ENCODE data around the gene CACYBP. TPM values are rescaled to one million over a fixed set of nuclear protein-coding genes. Genes with fewer than 3 reads are reported as not detected.
A peak's percentile ranks its signal among the peaks of the same experiment; 100 is the strongest.

Gene CACYBP
- total RNA-seq (2014; rRNA removed; shearing (Covaris generic)): 282 and 610 TPM in 2 replicates

GRCh38 chr1:174999936-175000696 is at the start of gene CACYBP:
Gene CACYBP, plus strand, starts transcription at chr1:174999947. Its CDS starts 234 bp downstream, at chr1:175000181.
- no peak for DNase-seq (ENCODE audit: low read depth)

DNA sequence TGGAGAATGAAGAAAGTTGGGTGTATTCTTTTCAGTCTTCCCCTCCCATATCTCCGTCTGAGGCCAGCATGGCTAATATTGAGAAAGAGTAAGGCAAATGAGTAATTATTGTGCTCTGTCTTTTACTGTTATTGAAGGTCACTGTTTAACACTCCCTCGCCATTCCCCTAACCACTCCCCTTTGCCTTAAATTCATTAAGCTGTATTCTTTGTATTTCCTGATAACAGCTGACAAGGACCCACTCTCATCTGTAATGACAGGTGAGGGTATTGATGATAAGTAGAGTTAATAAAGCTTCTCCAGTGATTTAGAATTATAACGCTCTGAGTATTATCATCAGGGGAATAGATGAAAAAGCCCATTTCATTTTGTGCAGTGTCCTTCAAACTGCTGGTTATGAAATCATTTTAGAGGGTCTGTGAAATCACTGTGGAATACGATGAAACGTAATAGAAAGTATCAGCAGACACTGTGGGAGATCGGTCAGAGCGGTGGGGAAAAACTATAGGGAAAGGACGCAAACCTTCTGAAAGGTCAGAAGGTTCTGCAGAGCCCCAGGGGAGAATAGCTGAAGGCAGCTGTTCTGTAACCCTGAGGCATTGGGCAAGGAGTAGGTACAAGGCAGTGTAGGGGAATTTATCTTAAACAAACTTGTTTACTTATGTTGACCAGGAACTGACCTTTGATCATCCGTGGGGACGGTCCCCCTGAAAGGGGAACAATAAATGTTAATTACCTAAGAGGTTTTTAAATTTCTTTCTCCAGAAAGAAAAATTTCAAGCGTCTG is 46.3 kb upstream of the CACYBP start:
- no peak for DNase-seq (ENCODE audit: low read depth)

DNA sequence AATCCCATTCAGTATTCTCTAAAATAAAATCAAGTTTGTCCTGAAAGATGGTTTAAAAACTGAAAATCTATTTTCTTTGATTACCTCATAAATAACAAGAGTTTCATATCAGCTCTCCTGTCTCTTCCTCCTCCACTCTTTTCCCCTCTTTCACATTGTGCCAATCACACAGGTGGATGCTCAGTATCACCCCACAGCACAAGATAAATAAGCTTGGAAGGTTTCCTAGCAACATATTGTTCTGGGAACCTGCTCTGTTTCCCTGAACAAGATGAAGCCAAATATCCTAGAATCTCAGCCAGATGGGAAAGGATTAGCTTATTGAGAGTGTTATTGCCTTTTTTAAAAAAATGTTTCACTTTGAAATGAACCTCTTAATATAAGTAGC is 45.7 kb upstream of the CACYBP start:
- no peak for DNase-seq (ENCODE audit: low read depth)

DNA sequence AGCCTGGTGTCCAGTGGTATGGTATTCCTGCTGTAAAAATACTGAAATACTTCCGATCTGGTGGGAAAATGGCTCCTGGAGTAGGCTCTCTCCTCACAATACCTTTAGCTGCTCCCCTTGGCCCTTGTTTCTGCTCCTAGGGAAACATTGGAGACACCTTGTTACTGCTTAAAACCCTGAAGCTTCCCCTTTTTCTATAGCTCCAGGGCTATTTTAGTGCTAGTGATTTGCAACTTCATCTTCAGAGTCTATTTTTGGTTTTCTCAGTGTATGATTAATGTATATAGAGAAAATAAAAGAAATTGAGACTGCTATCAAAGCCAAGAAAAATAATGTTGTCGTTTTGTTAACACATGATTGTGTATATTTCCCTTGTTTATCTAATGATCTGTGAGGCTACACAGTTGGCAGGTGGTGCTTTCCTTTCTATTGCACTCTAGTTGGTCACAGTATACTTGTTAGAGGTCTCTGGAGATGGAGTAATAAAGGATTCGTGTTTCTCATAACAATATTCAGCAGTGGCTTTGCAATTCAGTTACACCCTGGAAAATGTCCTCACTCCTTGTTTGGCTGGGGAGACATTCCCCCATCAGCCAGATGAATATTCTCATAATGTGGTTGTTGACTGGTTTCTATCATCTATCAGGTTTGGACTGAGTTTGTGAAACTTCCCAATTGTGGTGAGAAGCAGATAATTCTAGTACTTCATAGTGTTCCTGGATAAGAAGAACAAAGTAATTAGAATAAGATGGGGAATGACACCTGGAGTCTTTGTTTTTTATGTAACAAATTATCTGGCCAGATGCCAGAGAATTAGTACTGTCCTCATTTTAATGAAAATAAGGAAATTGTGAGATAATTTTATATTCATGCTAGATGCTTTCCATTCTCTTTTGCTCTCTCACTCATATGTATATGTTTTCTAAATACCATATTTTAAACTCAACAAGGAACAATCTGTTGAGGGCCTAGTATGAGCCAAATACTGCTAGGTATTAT is 44.8 kb upstream of the CACYBP start:
- DNase-seq (ENCODE audit: low read depth): no peak

GRCh38 chr1:174956086-174956485 is 43.7 kb upstream of the CACYBP start:
- DNase-seq (ENCODE audit: low read depth): no peak

DNA sequence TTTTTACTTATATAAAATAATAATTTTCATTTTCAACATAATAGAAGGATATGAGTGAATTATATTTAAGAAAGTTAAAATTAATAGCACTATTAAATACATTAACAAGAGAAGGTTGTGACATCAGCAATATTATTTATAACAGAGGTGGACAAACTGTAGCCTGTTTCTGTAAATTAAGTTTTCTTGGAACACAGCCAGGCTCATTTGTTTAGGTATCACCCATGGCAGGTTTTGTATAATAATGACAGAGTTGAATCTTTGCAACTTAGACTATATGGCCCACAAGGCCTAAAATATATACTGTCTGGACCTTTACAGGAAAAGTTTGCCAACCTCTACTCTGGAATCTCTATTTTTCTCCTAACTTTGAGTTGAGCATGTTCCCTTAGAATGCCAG is 42.8 kb upstream of the CACYBP start:
- DNase-seq (ENCODE audit: low read depth): no peak

GRCh38 chr1:174957829-174958228 is 41.9 kb upstream of the CACYBP start:
- DNase-seq (ENCODE audit: low read depth): no peak

DNA sequence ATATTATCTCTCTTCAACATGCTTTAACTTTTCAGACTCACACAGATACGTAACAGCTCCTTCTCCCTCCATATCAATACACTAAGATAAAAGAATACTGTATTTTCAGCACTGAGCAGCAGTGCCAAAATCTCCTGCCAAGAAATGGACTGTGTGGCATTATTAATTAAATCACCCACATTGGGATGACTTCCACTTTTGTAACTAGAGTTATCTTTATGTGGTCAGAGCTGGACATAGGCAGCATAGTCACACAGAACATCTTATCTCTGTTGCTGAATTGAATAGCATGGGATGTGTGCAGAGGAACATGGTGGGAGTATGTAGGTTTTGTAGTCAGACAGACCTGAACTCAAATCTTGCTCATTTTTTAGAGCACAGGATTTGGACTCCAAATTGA is 41.4 kb upstream of the CACYBP start:
- no peak for DNase-seq (ENCODE audit: low read depth)

DNA sequence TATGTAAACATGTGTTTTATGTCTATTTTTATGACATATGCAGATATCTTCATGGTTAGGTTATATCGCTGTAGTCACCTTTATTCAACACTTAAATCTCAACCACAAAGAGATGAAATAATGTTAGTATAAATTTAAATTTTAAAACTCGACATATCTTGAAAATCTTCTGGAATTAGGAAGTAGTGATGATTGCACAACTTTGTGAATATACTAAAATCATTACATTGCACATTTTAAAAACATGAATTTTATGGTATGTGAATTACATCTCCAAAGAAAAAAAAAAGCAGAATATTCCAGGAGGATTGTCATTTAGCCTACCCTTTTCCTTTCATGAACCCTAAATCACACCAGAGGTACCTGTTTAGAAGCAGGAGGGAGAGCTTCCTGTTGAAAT is 39.4 kb upstream of the CACYBP start:
- DNase-seq (ENCODE audit: low read depth): no peak

DNA sequence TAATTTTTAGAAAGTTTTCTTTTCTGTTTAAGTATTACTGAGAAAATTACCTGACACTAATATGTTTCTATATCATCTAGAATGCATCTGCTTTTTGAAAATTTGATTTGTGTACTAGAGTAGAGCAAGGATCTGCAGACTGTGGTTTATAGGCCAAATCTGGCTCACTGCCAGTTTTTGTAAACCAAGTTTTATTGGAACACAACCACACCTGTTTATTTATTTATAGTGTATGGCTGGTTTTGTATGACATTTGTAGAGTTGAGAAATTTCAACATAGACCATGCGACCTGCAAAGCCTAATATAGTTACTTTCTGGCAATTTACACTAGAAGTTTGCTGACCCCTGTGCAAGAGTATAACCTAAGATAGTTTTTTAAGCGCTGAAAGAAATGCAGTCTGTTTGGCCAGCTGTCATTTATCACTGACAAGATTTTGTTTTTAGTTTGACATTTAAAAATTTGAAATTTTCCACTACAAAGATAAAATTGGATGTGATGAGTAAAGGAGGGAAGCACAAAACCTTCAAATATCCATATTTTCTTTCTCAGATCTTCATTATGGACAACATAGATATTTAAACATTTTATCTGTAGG is 36.1 kb upstream of the CACYBP start:
- no peak for DNase-seq (ENCODE audit: low read depth)

DNA sequence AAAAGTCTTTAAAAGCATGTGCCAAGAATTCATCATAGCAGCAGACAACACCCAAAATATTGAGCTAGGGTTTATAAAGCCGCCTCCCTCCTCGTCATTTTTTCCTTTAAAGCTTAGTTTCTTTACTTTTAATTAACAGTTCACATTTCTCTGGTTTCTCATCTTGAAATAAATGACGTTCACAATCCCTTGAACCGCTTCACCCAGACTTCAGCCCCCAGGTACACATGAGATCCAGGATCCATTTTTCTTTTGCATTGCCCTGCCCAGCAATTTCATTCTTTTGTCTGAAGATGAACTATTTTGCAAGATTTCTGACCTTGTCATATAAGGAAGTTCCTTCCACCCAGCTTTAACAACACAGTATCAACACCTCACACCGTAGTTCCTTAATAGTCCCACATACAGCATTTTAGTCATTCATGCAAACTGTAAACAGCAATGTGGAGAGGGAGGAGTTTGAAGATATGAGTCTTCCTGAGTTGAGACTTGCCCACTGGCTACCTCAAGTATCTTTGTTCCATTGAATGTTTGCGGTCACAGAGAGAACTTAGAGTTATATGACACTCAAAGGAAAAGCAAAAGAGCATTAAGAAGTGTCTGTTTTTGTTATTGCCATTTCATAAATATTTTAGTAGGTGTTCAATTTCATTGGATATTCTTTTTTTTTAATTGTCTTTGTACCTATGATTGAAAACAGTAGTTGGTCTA is 35.3 kb upstream of the CACYBP start:
- DNase-seq (ENCODE audit: low read depth): no peak

DNA sequence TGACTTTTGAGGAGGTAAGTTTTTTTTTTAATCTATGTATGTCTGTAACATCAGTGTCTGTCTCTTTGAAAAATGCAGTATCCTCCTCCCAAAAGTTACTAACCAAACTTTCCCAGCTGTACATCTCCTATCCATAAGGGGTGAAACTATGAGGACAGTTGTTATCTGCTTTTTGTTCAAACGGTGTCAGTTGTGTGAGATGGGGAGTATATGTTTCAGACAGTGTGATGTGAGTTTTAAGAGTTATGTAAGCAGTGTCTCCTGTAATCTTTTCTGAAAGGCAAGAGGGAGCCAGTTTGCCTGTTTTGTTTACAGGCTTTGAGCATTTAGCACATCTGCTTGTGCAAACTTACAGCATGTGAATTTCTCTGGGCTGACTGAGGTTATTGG is 34.8 kb upstream of the CACYBP start:
- no peak for DNase-seq (ENCODE audit: low read depth)

DNA sequence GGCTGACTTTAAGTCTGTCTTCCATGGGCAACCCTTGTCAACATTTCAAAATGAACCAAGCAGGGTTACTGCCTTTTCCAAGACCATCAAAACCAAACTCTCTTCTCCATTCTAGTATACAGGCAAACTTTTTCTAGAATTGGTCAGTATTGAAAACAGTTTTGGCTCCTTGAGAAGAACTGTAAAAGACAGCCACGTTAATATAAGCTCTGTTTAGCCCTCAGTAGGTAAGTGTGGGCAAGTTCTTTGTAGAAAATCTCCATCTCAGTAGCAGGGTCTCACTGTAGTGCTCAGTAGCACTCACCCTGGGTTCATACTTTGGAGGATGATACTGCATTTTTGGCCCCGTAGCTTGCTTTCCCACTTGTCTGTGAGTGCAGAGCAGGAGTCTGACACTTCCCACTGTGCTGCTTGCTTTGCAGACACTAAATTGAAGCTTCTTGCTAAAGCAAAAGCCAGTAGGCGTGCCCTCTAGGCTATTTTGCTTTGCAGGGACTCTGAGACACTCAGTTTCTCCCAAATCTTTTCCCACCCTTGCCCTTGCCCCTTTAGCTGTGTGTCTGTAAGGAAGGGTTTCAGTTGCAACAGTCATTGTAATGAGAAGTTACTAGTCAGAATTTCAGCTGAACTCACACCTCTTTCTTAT is 34.3 kb upstream of the CACYBP start:
- DNase-seq (ENCODE audit: low read depth): no peak

- no peak for DNase-seq (ENCODE audit: low read depth)
Observed at GRCh38 chr1:174966008-174966572, 33.7 kb upstream of the CACYBP start.

- no peak for DNase-seq (ENCODE audit: low read depth)
Observed at GRCh38 chr1:174967845-174968705, 31.7 kb upstream of the CACYBP start.

GRCh38 chr1:174968750-174969244 is 30.9 kb upstream of the CACYBP start:
- peak; percentile 50 for DNase-seq (ENCODE audit: low read depth)

GRCh38 chr1:174969977-174970376 is 29.8 kb upstream of the CACYBP start:
- peak; percentile 14 for DNase-seq (ENCODE audit: low read depth)

- DNase-seq (ENCODE audit: low read depth): no peak
Observed at GRCh38 chr1:174971466-174971865, 28.3 kb upstream of the CACYBP start.

GRCh38 chr1:174971902-174972301 is 27.8 kb upstream of the CACYBP start:
- DNase-seq (ENCODE audit: low read depth): no peak

Measured in Daoy (cell line).